Esophagus squamous epithelium (tissue), 4 donors: ENCODE results near the gene FTCDNL1.

Experiments
- CTCF ChIP-seq, 6 experiments: fragments of 450-650 bp in 4 of 6; fragments of 200-600 bp in 2 of 6; sonication (generic) in 2 of 6; IDR thresholded peaks; one replicate each; pipeline ENCODE4 v1.5.1; 2016 to 2019; ENCODE audit warnings: antibody characterized with exemption in 6 of 6, mild to moderate bottlenecking in 4 of 6, moderate library complexity in 4 of 6
- POLR2A ChIP-seq, 4 donors: fragments of 450-650 bp; IDR thresholded peaks; one replicate each; pipeline ENCODE4 v1.6.1; 2017; ENCODE audit warnings: antibody characterized with exemption in 4 of 4, mild to moderate bottlenecking in 4 of 4, moderate library complexity in 3 of 4

- TF ChIP-seq CTCF (IDR thresholded peaks at IDR 0.05), result no peak
- TF ChIP-seq POLR2A (IDR thresholded peaks at IDR 0.05), result no peak
Measured at GRCh38 chr2:199798831-199799580, 52.0 kb downstream of the FTCDNL1 start.
